B cell (primary cell): ENCODE results near the gene APBB3. TPM values are rescaled to one million over a fixed set of nuclear protein-coding genes. Genes with fewer than 3 reads are reported as not detected.
"Not testable (repeated sequence)": the region's sequence is repeated elsewhere in the genome, so short reads cannot be mapped to it uniquely, and the experiment has no call there.

Experiments used
- ATAC-seq: fragments of 200-7000 bp; cut with Tn5 transposase; one replicate; pipeline ENCODE4 v1.10.0; 2021; ENCODE audit warnings: low read depth, mild to moderate bottlenecking, moderate number of reproducible peaks, moderate library complexity
- CTCF ChIA-PET: fragments of 350-600 bp; sonication (Branson Sonifier 250); formaldehyde crosslinking; loops from one replicate; lab custom pipeline; 2021; ENCODE audit warnings: antibody characterized with exemption, inconsistent platforms; lab: Charles Lee
- POLR2A ChIA-PET: fragments of 350-600 bp; sonication (Branson Sonifier 250); formaldehyde crosslinking; loops from one replicate; lab custom pipeline; 2021; ENCODE audit warnings: antibody characterized with exemption; lab: Charles Lee
- DNase-seq: peaks from one replicate; pipeline ENCODE4 v3.0.0; 2013
- H2AFZ ChIP-seq: 2 replicates; pipeline ENCODE4 v1.6.1; 2012; ENCODE audit warnings: mild to moderate bottlenecking, low read depth, low read length; ENCODE audit not compliant: insufficient read depth, poor library complexity, severe bottlenecking
- H3K27ac ChIP-seq, 2 donors: 1 replicate in 1 of 2; 2 replicates in 1 of 2; pipeline ENCODE4 v1.5.1; 2012 to 2013; ENCODE audit warnings: low read length in 2 of 2, mild to moderate bottlenecking in 2 of 2, moderate library complexity in 1 of 2
- H3K27me3 ChIP-seq, 4 experiments: fragments of 200-600 bp in 1 of 4; sonication (generic) in 1 of 4; replicated peaks in 1 of 4; 1 replicate in 2 of 4; 2 replicates in 2 of 4; pipeline versions ENCODE4 v1.6.1 to v1.7.0; 2013 to 2016; ENCODE audit warnings: low read length in 3 of 4, mild to moderate bottlenecking in 2 of 4, mixed read lengths in 1 of 4, moderate library complexity in 1 of 4; ENCODE audit not compliant: insufficient read depth in 4 of 4, control insufficient read depth in 3 of 4; ENCODE audit errors: control extremely low read depth in 1 of 4
- H3K36me3 ChIP-seq, 2 experiments: replicated peaks in 1 of 2; 1 replicate in 1 of 2; 2 replicates in 1 of 2; pipeline versions ENCODE4 v1.6.1 to v1.7.1; 2013; ENCODE audit warnings: low read length in 1 of 2; ENCODE audit not compliant: insufficient read depth in 2 of 2, control insufficient read depth in 1 of 2; ENCODE audit errors: control extremely low read depth in 1 of 2, extremely low read depth in 1 of 2
- H3K4me1 ChIP-seq, 2 donors: fragments of 200-600 bp in 1 of 2; sonication (generic) in 1 of 2; 1 replicate in 1 of 2; 2 replicates in 1 of 2; pipeline versions ENCODE4 v1.5.1 to v1.6.1; 2013 to 2017; ENCODE audit warnings: low read length in 2 of 2; ENCODE audit not compliant: control insufficient read depth in 2 of 2, insufficient read depth in 2 of 2
- H3K4me2 ChIP-seq: replicated peaks from 2 replicates; pipeline ENCODE3; 2012; ENCODE audit warnings: mild to moderate bottlenecking, low read depth, low read length; ENCODE audit not compliant: poor library complexity, severe bottlenecking
- H3K4me3 ChIP-seq, 5 experiments: fragments of 200-600 bp in 1 of 5; sonication (generic) in 1 of 5; 1 replicate in 3 of 5; 2 replicates in 2 of 5; pipeline versions ENCODE4 v1.5.1 to v1.7.0; 2011 to 2016; ENCODE audit warnings: low read length in 4 of 5, mild to moderate bottlenecking in 4 of 5, low read depth in 2 of 5, control low read depth in 1 of 5, moderate library complexity in 1 of 5; ENCODE audit not compliant: insufficient read depth in 1 of 5; ENCODE audit errors: control extremely low read depth in 1 of 5, extremely low read depth in 1 of 5
- H3K79me2 ChIP-seq: fragments of 200-600 bp; sonication (generic); one replicate; pipeline ENCODE4 v1.6.0; 2016; ENCODE audit warnings: low read length; ENCODE audit not compliant: control insufficient read depth, insufficient read depth
- H3K9ac ChIP-seq: fragments of 200-600 bp; sonication (generic); 2 replicates; pipeline ENCODE4 v1.6.1; 2017; ENCODE audit warnings: mild to moderate bottlenecking, low read length, moderate library complexity
- H3K9me3 ChIP-seq, 3 donors: one replicate each; pipeline versions ENCODE4 v1.6.1 to v1.7.1; 2013; ENCODE audit warnings: low read length in 2 of 3; ENCODE audit not compliant: control insufficient read depth in 2 of 3, insufficient read depth in 1 of 3; ENCODE audit errors: control extremely low read depth in 1 of 3
- H4K20me1 ChIP-seq: 2 replicates; pipeline ENCODE4 v1.6.0; 2012; ENCODE audit warnings: mild to moderate bottlenecking, low read length; ENCODE audit not compliant: insufficient read depth, control insufficient read depth, poor library complexity, severe bottlenecking
- H3K27ac Mint-ChIP-seq: one replicate; pipeline ENCODE4 v1.8.0; 2021; ENCODE audit warnings: mixed read lengths
- H3K27me3 Mint-ChIP-seq: one replicate; pipeline ENCODE4 v1.8.0; 2021; ENCODE audit warnings: mixed read lengths
- H3K4me1 Mint-ChIP-seq: one replicate; pipeline ENCODE4 v1.8.0; 2021; ENCODE audit warnings: mixed read lengths
- H3K4me3 Mint-ChIP-seq: one replicate; pipeline ENCODE4 v1.8.0; 2021; ENCODE audit warnings: mixed read lengths
- H3K9me3 Mint-ChIP-seq: one replicate; pipeline ENCODE4 v1.8.0; 2022; ENCODE audit warnings: mixed read lengths; ENCODE audit not compliant: insufficient read depth
- CTCF ChIP-seq: fragments of 200-600 bp; IDR thresholded peaks from one replicate; pipeline ENCODE4 v1.8.0; 2022; ENCODE audit warnings: antibody characterized with exemption, mild to moderate bottlenecking
- EZH2 ChIP-seq: IDR thresholded peaks from 2 replicates; pipeline ENCODE4 v1.6.1; 2012; ENCODE audit warnings: borderline replicate concordance, low read depth, mild to moderate bottlenecking, moderate library complexity, low read length; ENCODE audit not compliant: insufficient read depth, poor library complexity, severe bottlenecking
- WGBS: methylation state at CpG from one replicate; pipeline ENCODE4 v1.1.5; 2013; ENCODE audit warnings: missing lambda C conversion rate; ENCODE audit not compliant: insufficient coverage; 5-methylcytosine and 5-hydroxymethylcytosine counted together
- intact Hi-C: fragments of 100-400 bp; cut with micrococcal nuclease; formaldehyde crosslinking; loops from one replicate; pipeline ENCODE4 v1.10.0; 2022
- polyA plus RNA-seq: library from polyadenylated mRNA; depleted of rRNA; stranded (reverse); fragments of >200 nt; gene quantifications from 2 replicates; pipeline ENCODE4 v1.2.3, GENCODE V29; 2012
- total RNA-seq, 2 donors: library from RNA; stranded (reverse); fragments of 120-200 nt in 1 of 2; gene quantifications; 1 replicate in 1 of 2; 2 replicates in 1 of 2; pipeline versions ENCODE4 v1.2.3 to v1.2.4, GENCODE V29; 2013 to 2022

The APBB3 gene
- total and polyA plus RNA-seq, 2 donors (not counting 1 experiment from before 2014, with no cell fraction given), result 73.9 to 126 TPM

DNA sequence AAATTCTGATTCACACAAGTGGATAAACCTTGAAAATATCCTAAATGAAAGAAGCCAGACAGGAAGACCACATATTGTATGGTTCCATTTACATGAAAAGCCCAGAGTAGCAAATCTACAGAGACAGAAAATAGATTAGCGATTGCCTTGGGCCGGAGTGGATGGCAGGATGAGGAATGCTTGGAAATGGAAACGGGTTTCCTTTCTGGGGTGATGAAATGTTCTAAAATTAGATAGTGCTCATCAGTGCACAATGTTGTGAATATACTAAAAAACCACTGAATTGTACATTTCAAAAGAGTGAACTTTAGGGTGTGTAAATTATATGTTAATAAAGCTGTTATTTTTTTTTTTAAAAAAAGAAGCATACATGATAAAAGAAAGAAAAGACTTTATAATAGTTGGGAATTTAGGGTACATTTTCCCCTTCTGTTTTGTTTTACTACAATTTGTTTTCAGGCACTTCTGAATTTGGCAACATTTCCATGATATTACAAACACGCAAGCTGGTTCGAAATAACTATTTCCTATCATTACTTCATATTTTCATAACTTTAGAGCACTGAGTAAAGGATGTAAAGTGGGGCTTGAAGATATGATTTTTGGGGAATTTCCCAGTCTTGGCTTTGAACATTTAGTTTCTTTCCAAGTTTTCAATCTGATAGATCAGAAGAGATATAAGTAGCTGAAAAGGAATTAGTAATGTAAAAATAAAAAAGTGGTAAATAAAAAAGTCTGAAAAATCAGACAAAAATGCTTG, 24.1 kb upstream of the APBB3 start:
- Mint-ChIP-seq H3K27me3 (peaks cover 4% of the 10 kb centered on the region), H3K4me1 (no peaks in the 10 kb centered on the region), H3K9me3 (no peaks in the 10 kb centered on the region), H3K27ac (no peak overlapping the region), H3K4me3 (no peak overlapping the region)
- 100% methylated on average over 2 of the region's 5 CpGs for WGBS
- TF ChIP-seq CTCF, result no peak
- no peak for TF ChIP-seq EZH2
- no peaks in the 10 kb centered on the region for H3K9me3 ChIP-seq
- H3K9ac ChIP-seq, result no peak overlapping the region
- no peak overlapping the region for H3K4me3 ChIP-seq
- intact Hi-C loops, result no loop called here
- H3K4me2 ChIP-seq, result no peak overlapping the region
- H3K27me3 ChIP-seq, result peaks cover 0 to 2% (median 0%) of the 10 kb centered on the region in 4 experiments
- ATAC-seq (no peak), DNase-seq (no peak)
- no peak overlapping the region for H2AFZ ChIP-seq
- H3K79me2 ChIP-seq, result no peaks in the 10 kb centered on the region
- no peaks in the 10 kb centered on the region for H3K36me3 ChIP-seq
- no peak overlapping the region for H3K27ac ChIP-seq
- no peaks in the 10 kb centered on the region for H4K20me1 ChIP-seq
- ChIA-PET CTCF (no interaction called here), POLR2A (no interaction called here)
- H3K4me1 ChIP-seq, result no peaks in the 10 kb centered on the region

DNA sequence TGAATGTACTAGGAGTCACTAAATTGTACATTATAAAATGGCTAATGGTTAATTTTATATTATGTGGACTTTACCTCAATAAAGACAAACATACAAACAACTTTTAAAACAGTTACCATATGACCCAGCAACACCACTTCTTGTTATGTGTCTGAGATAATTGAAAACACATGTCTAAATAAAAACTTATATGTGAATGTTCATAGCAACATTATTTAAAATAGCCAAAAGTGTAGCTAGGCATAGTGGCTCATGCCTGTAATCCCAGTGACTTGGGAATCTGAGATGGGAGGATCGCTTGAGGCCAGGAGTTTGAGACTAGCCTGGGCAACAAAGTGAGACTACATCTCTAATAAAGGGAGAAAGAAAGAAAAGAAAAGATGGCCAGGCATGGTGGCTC, 23.1 kb upstream of the APBB3 start:
- no peaks in the 10 kb centered on the region for H3K4me1 ChIP-seq
- H2AFZ ChIP-seq, result no peak overlapping the region
- ChIA-PET CTCF (interaction anchor here (0.7 kb wide), 1 partner anchor 215 kb away, joined by 3 read pairs; no protein-coding TSS in a partner anchor), POLR2A (no interaction called here)
- no peaks in the 10 kb centered on the region for H3K79me2 ChIP-seq
- H3K9me3 ChIP-seq, result no peaks in the 10 kb centered on the region
- 100% methylated on average over 1 of the region's 1 CpG for WGBS
- H3K27ac ChIP-seq, result no peak overlapping the region
- ATAC-seq (no peak), DNase-seq (no peak)
- H3K4me3 Mint-ChIP-seq, result no peak overlapping the region
- intact Hi-C loops, result no loop called here
- no peak overlapping the region for H3K27ac Mint-ChIP-seq
- TF ChIP-seq CTCF (no peak), EZH2 (no peak)
- H3K27me3 Mint-ChIP-seq, result peaks cover 4% of the 10 kb centered on the region
- H4K20me1 ChIP-seq, result no peaks in the 10 kb centered on the region
- no peaks in the 10 kb centered on the region for H3K36me3 ChIP-seq
- H3K27me3 ChIP-seq, result peaks cover 0 to 2% (median 0%) of the 10 kb centered on the region in 4 experiments
- no peak overlapping the region for H3K4me2 ChIP-seq
- H3K9me3 Mint-ChIP-seq, result no peaks in the 10 kb centered on the region
- no peak overlapping the region for H3K9ac ChIP-seq
- H3K4me1 Mint-ChIP-seq, result no peaks in the 10 kb centered on the region
- H3K4me3 ChIP-seq, result no peak overlapping the region

DNA sequence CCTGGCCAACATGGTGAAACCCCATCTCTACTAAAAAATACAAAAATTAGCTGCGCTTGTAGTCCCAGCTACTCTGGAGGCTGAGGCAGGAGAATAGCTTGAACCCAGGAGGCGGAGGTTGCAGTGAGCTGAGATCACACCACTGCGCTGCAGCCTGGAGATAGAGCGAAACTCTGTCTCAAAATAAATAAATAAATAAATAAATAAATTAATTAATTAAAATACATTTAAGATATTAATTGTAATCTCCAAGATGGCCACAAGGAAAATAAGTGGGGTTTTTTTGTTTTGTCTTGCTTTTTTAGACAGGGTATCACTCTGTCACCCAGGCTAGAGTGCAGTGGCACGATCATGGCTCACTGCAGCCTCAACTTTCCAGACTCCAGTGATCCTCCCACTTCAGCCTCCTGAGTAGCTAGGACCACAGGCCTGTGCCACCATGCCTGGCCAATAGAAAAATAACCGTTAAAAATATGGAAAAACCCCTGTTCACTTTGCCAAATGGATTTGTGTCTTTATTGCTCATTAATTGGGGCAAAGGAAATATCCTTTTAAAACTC, 14.9 kb upstream of the APBB3 start:
- H3K4me3 ChIP-seq, ATAC-seq, H3K9me3 Mint-ChIP-seq, CTCF ChIA-PET, intact Hi-C loops, H3K9me3 ChIP-seq, H3K79me2 ChIP-seq, H3K4me2 ChIP-seq, H3K4me1 Mint-ChIP-seq, H3K36me3 ChIP-seq, H3K27ac ChIP-seq, POLR2A ChIA-PET, H2AFZ ChIP-seq, H3K4me3 Mint-ChIP-seq, H3K27me3 ChIP-seq, H3K27ac Mint-ChIP-seq, H3K4me1 ChIP-seq, DNase-seq, H4K20me1 ChIP-seq, H3K9ac ChIP-seq: not testable (repeated sequence)
- 100% methylated on average over 1 of the region's 6 CpGs for WGBS
- H3K27me3 Mint-ChIP-seq, result peaks cover 15% of the 10 kb centered on the region
